Vein endothelial cell (primary cell): ENCODE measurements around the gene RABAC1. TPM values are rescaled to one million over a fixed set of nuclear protein-coding genes. Genes with fewer than 3 reads are reported as not detected.

Source experiments
- total RNA-seq: library from RNA; depleted of rRNA; stranded (reverse); fragments of >200 nt; gene quantifications from 2 replicates; pipeline ENCODE4 v1.2.3, GENCODE V29; 2012

RABAC1 gene
- 80.0 and 119 TPM in 2 replicates for total RNA-seq

GRCh38 chr19:41959056-41960053, at the start of gene RABAC1:
TSS of gene RABAC1 (minus strand) at chr19:41959321. CDS start at chr19:41959292, 29 bp downstream.

GRCh38 chr19:41993612-41994483, 34.7 kb upstream of the RABAC1 start, which contains the start of gene ATP1A3:
TSS of gene ATP1A3 (minus strand) at chr19:41994230. CDS start at chr19:41994076, 154 bp downstream.

GRCh38 chr19:41928221-41928683, 30.9 kb downstream of the RABAC1 start, which contains the start of gene ERFL:
TSS of gene ERFL (minus strand) at chr19:41928449. CDS start at chr19:41912919, 15,530 bp downstream.

Other genes with a start within 250 kb of the RABAC1 start
- not detected in 2 replicates for gene CEACAM6, start 203.8 kb downstream of the RABAC1 start, total RNA-seq
- gene CEACAM3, start 162.7 kb downstream of the RABAC1 start, total RNA-seq: not detected in 2 replicates
- gene LYPD4, start 114.6 kb downstream of the RABAC1 start, total RNA-seq: not detected in 2 replicates
- not detected in 2 replicates for gene DMRTC2, start 114.3 kb downstream of the RABAC1 start, total RNA-seq
- 908 and 1,614 TPM in 2 replicates for gene RPS19, start 99.1 kb downstream of the RABAC1 start, total RNA-seq
- 0.33 TPM in 1 of 2 replicates, not detected in the other for gene CD79A, start 82.0 kb downstream of the RABAC1 start, total RNA-seq
- gene ARHGEF1, start 76.1 kb downstream of the RABAC1 start, total RNA-seq: 56.2 and 56.8 TPM in 2 replicates
- gene ERFL, start 30.9 kb downstream of the RABAC1 start, total RNA-seq: not detected in 2 replicates
- gene ATP1A3, start 34.9 kb upstream of the RABAC1 start, total RNA-seq: under 0.01 TPM in 1 of 2 replicates, not detected in the other
- gene GRIK5, start 110.9 kb upstream of the RABAC1 start, total RNA-seq: under 0.01 TPM in 1 of 2 replicates, not detected in the other
- 23.2 and 26.8 TPM in 2 replicates for gene ZNF574, start 116.8 kb upstream of the RABAC1 start, total RNA-seq
- gene POU2F2, start 173.1 kb upstream of the RABAC1 start, total RNA-seq: 1.3 and 1.5 TPM in 2 replicates